ENCODE measurements around the gene PTP4A2. TPM values are rescaled to one million over a fixed set of nuclear protein-coding genes. Genes with fewer than 3 reads are reported as not detected.

The PTP4A2 gene
- polyA plus RNA-seq, 1 of the 3 experiments (the other 2 are of a cell fraction), result 41.7 TPM

- TF ChIP-seq TCF12 (IDR thresholded peaks at IDR 0.05), result no peak
- TF ChIP-seq EP300 (IDR thresholded peaks at IDR 0.05; ENCODE audit: borderline replicate concordance in 1 of 2, low read depth in 1 of 2, low read length in 1 of 2), result no peak
- TF ChIP-seq RCOR1 (IDR thresholded peaks at IDR 0.05; ENCODE audit: low read length), result no peak
- TF ChIP-seq RFX5 (IDR thresholded peaks at IDR 0.05; ENCODE audit: low read length), result no peak
- TF ChIP-seq SIN3A (IDR thresholded peaks at IDR 0.05; ENCODE audit: borderline replicate concordance, low read depth, low read length), result no peak
- TF ChIP-seq PBX3 (IDR thresholded peaks at IDR 0.05), result no peak
- no peak for TF ChIP-seq IRF3 (IDR thresholded peaks at IDR 0.05; ENCODE audit: low read depth, low read length)
- no peak for TF ChIP-seq MEF2A (IDR thresholded peaks at IDR 0.05; ENCODE audit: borderline replicate concordance, low read depth)
- TF ChIP-seq TAF1 (IDR thresholded peaks at IDR 0.05; ENCODE audit: borderline replicate concordance, low read depth, low read length), result no peak
- no peak for TF ChIP-seq JUND (IDR thresholded peaks at IDR 0.05)
- no peak for TF ChIP-seq SMC3 (IDR thresholded peaks at IDR 0.05; ENCODE audit: low read depth, low read length)
- TF ChIP-seq TEAD4 (IDR thresholded peaks at IDR 0.05; ENCODE audit: borderline replicate concordance, insufficient read depth), result no peak
- TF ChIP-seq GATA2 (CRISPR knock-in tag; IDR thresholded peaks at IDR 0.05), result no peak
- TF ChIP-seq MAX (IDR thresholded peaks at IDR 0.05; ENCODE audit: low read depth), result no peak
- TF ChIP-seq FOXM1 (IDR thresholded peaks at IDR 0.05; ENCODE audit: low read depth), result no peak
- no peak for TF ChIP-seq RAD21 (IDR thresholded peaks at IDR 0.05; ENCODE audit: low read length)
- no peak for TF ChIP-seq FOSL2 (IDR thresholded peaks at IDR 0.05; ENCODE audit: borderline replicate concordance, low read depth)
- no peak for TF ChIP-seq YY1 (IDR thresholded peaks at IDR 0.05; ENCODE audit: low read depth)
- Histone ChIP-seq H3K9ac (no peak overlapping the region), H3K4me3 (ENCODE audit: low read depth in 2 of 2, low read length in 1 of 2) (no peak overlapping the region), H3K27me3 (ENCODE audit: insufficient read depth) (no peaks in the 10 kb centered on the region), H3F3A (replicated peaks; ENCODE audit: insufficient read depth) (peaks cover 15% of the 10 kb centered on the region), H3K27ac (ENCODE audit: low read depth in 2 of 2, low read length in 1 of 2) (no peak overlapping the region), H3K36me3 (replicated peaks in 1 of 2; ENCODE audit: control insufficient read depth in 1 of 2, insufficient read depth in 2 of 2, low read length in 1 of 2) (peaks cover 9 to 24% of the 10 kb centered on the region in 2 experiments), H3K4me2 (no peak overlapping the region), H3K9me2 (no peaks in the 10 kb centered on the region), H4K20me1 (ENCODE audit: insufficient read depth) (no peaks in the 10 kb centered on the region), H3K79me2 (ENCODE audit: insufficient read depth) (no peaks in the 10 kb centered on the region), H3K9me3 (no peaks in the 10 kb centered on the region), H2AFZ (ENCODE audit: low read depth) (no peak overlapping the region), H3K4me1 (ENCODE audit: control insufficient read depth in 1 of 2, insufficient read depth in 2 of 2, low read depth in 1 of 2, low read length in 1 of 2) (peaks cover 0 to 3% of the 10 kb centered on the region in 2 experiments; a peak in 1 of 4 replicates)
- 96% methylated on average over 5 of the region's 5 CpGs for WGBS (ENCODE audit: low lambda C conversion rate)
- no peak for DNase-seq
- ChIA-PET CTCF (interaction anchor here (1.1 kb wide), 1 partner anchor 11 kb away, joined by 3 read pairs; no protein-coding TSS in a partner anchor), POLR2A (no interaction called here)
Observed at GRCh38 chr1:31902510-31902860, 35.7 kb downstream of the PTP4A2 start.

All from SK-N-SH (cell line).